ENCODE results near the gene TMEM259. TPM values are rescaled to one million over a fixed set of nuclear protein-coding genes. Genes with fewer than 3 reads are reported as not detected.

TMEM259 gene
- total RNA-seq, 6 experiments from 2014 or later = 82.6 to 180 (median 93.2) TPM

DNA sequence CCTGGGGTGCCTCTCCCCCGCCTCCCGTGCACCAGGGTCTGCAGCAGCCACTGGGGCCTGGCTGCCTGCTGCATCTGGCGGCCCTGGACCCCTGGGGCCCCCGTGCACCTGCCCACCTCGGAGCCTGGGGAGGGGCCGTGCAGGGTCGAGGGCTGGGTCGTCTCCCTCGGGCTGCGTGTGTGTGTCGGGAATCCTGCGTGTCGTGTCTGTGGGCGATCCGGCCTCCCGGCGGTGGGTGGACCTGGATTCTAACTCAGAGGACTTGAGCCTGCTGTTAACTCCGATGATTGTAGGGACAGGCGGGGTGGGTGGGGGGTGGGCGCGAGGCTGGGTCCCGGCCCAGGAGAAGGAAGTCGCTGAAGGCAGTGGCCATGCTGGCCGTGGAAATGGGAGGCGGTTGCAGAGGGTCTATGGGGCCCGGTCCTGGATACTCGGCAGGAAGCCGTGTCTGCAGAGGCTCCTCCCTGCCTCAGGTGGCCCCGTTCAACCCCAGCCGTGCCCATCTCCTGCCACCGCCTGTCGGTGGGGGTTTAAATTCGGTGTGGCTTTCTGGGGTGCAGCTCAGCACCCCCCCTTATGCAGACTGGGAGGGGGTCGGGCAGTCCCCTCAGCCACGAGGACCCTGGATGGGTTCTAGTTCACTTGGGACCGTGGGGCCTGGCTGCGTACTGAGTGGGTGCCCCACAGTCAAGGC, 46.2 kb downstream of the TMEM259 start:
- H3K9me3 ChIP-seq = peaks cover 0 to 5% (median 2%) of the 10 kb centered on the region in 4 donors
- no peak overlapping the region for H3K4me3 ChIP-seq
- no peak overlapping the region for H3K27ac ChIP-seq
- intact Hi-C loops (cut with DNase I) = loop anchor here in 1 of 2 donors (5.0 to 10.0 kb wide), 2 partner anchors 32 to 120 kb away; partner anchors contain the start of genes CFD and ELANE
- H3K36me3 ChIP-seq = no peaks in the 10 kb centered on the region
- WGBS (ENCODE audit: insufficient coverage, low coverage, low lambda C conversion rate, missing lambda C conversion rate) = 95% methylated on average over 8 of the region's 37 CpGs
- H3K4me1 ChIP-seq = no peaks in the 10 kb centered on the region
- no peak for TF ChIP-seq POLR2A (IDR thresholded peaks at IDR 0.05)
- TF ChIP-seq, protein P1, sequence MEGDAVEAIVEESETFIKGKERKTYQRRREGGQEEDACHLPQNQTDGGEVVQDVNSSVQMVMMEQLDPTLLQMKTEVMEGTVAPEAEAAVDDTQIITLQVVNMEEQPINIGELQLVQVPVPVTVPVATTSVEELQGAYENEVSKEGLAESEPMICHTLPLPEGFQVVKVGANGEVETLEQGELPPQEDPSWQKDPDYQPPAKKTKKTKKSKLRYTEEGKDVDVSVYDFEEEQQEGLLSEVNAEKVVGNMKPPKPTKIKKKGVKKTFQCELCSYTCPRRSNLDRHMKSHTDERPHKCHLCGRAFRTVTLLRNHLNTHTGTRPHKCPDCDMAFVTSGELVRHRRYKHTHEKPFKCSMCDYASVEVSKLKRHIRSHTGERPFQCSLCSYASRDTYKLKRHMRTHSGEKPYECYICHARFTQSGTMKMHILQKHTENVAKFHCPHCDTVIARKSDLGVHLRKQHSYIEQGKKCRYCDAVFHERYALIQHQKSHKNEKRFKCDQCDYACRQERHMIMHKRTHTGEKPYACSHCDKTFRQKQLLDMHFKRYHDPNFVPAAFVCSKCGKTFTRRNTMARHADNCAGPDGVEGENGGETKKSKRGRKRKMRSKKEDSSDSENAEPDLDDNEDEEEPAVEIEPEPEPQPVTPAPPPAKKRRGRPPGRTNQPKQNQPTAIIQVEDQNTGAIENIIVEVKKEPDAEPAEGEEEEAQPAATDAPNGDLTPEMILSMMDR (IDR thresholded peaks at IDR 0.05) = no peak
- DNase-seq (peak in 1 of 3 donors; percentile 30), ATAC-seq (no peak)
- no peaks in the 10 kb centered on the region for H3K27me3 ChIP-seq

DNA sequence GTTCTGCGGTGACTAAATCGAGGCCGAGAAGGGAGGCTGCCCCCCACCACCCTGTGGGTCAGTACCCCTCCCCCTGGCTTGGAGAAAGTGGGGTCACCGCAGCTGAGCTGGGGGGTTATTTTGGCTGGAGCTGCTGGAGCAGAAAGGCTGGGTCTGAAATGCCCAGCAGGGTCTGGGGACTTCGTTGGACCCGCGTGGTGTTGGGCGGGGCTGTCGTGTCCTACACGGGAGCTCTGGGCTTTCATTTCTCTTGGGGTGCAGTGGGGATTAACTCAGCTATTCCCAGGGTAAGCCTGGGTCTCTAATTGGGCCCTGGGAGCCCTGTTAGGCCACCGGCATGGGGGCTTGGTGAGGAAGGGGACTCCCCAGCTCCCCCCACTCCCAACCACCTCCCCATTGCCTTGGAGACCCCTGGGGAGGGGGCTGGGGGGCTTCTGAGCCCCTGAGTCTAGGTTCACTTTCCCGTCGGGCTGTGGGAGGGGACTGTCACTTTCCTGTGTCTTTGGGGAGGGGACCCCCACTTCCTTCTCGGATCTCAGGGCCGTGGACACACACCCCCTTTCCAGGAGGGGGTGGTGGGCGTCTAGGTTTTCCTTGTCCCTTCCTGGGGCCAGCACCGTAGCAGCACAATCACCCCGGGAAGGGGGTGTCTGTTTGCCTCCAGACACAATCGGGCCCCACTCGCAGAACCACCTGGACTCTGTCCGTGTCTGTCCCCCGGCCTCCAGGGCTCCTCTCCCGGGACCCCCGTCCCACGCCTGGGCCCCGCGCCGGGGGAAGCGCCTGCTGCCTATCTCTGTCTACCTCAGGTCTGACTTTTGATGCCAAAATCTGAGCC, 47.0 kb downstream of the TMEM259 start:
- 91% methylated on average over 6 of the region's 29 CpGs for WGBS (ENCODE audit: insufficient coverage, low coverage, low lambda C conversion rate, missing lambda C conversion rate)

DNA sequence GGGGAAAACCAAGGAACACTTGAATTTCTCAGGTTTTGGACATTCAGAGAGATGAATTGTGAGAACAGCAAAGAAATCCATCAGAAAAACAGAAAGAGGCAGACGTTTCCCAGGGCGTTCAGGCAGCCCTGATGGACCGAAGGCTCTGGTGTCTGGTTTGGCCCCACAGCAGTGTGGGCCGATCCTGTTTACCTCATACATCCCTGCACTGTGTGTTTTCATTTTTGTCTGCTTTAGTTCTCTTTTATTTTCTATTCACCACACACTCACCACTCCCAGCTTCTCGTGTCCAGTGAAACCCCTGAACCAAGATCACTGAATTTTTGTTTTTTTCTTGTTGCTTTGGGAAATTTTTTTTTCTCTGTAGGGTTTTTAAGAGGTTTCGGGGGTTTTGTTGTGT, 48.6 kb downstream of the TMEM259 start:
- Histone ChIP-seq H3K9me3 (peaks cover 0 to 5% (median 2%) of the 10 kb centered on the region in 4 donors), H3K27me3 (no peaks in the 10 kb centered on the region), H3K4me3 (no peak overlapping the region), H3K4me1 (no peaks in the 10 kb centered on the region), H3K36me3 (peaks cover 0 to 11% (median 0%) of the 10 kb centered on the region in 4 donors), H3K27ac (no peak overlapping the region)
- TF ChIP-seq, protein P1 (IDR thresholded peaks at IDR 0.05) = no peak
- no peak for TF ChIP-seq POLR2A (IDR thresholded peaks at IDR 0.05)
- 95% methylated on average over 5 of the region's 6 CpGs for WGBS (ENCODE audit: insufficient coverage, low coverage, low lambda C conversion rate, missing lambda C conversion rate)
- DNase-seq (no peak), ATAC-seq (no peak)
- intact Hi-C loops (cut with DNase I) = loop anchor here in 1 of 2 donors (10.0 kb wide), 1 partner anchor 117 kb away; the partner anchor contains the start of genes CFD and ELANE

More for the DNA sequence above, 47.0 kb downstream of the TMEM259 start:
- Histone ChIP-seq H3K36me3 (peaks cover 0 to 4% (median 0%) of the 10 kb centered on the region in 4 donors), H3K27ac (no peak overlapping the region), H3K9me3 (peaks cover 0 to 5% (median 2%) of the 10 kb centered on the region in 4 donors), H3K4me3 (no peak overlapping the region), H3K4me1 (no peaks in the 10 kb centered on the region), H3K27me3 (no peaks in the 10 kb centered on the region)
- intact Hi-C loops (cut with DNase I) = loop anchor here in 1 of 2 donors (10.0 kb wide), 1 partner anchor 119 kb away; the partner anchor contains the start of genes CFD and ELANE
- TF ChIP-seq POLR2A (IDR thresholded peaks at IDR 0.05) = no peak
- TF ChIP-seq, protein P1 (IDR thresholded peaks at IDR 0.05) = no peak
- ATAC-seq = no peak
- peak in 1 of 3 donors; percentile 30 for DNase-seq

DNA sequence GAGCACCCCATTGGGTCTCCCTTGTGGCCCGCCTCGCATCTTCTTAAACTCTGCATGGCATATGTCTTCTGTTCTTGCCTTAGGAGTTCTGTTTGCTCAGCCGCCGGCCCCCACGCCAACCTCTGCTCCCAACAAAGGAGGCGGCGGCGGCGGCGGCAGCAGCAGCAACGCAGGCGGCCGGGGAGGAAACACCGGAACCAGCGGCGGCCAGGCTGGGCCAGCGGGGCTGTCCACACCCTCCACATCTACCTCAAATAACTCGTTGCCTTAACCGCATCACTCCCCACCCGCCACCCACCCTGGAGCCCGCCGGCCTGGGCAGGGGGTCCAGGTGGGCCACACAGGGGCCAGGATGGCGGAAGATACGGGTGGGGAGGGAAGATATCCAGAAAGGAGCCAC, 49.1 kb downstream of the TMEM259 start:
- no peak overlapping the region for H3K27ac ChIP-seq
- peaks cover 0 to 11% (median 0%) of the 10 kb centered on the region in 4 donors for H3K36me3 ChIP-seq
- DNase-seq (peak in 1 of 3 donors; percentile 31), ATAC-seq (no peak)
- no peaks in the 10 kb centered on the region for H3K27me3 ChIP-seq
- no peak overlapping the region for H3K4me3 ChIP-seq
- no peak for TF ChIP-seq POLR2A (IDR thresholded peaks at IDR 0.05)
- TF ChIP-seq, protein P1 (IDR thresholded peaks at IDR 0.05) = no peak
- H3K4me1 ChIP-seq = no peaks in the 10 kb centered on the region
- peaks cover 0 to 5% (median 2%) of the 10 kb centered on the region in 4 donors for H3K9me3 ChIP-seq
- WGBS (ENCODE audit: insufficient coverage, low coverage, low lambda C conversion rate, missing lambda C conversion rate) = 60% methylated on average over 5 of the region's 24 CpGs
- intact Hi-C loops (cut with DNase I) = loop anchor here in 1 of 2 donors (10.0 kb wide), 1 partner anchor 117 kb away; the partner anchor contains the start of genes CFD and ELANE
